ENCODE measurements around the gene EVA1A. TPM values are rescaled to one million over a fixed set of nuclear protein-coding genes. Genes with fewer than 3 reads are reported as not detected.

The EVA1A gene
- total and polyA plus RNA-seq, 12 donors = 0.53 to 4.3 (median 1.0) TPM; not detected in 3

DNA sequence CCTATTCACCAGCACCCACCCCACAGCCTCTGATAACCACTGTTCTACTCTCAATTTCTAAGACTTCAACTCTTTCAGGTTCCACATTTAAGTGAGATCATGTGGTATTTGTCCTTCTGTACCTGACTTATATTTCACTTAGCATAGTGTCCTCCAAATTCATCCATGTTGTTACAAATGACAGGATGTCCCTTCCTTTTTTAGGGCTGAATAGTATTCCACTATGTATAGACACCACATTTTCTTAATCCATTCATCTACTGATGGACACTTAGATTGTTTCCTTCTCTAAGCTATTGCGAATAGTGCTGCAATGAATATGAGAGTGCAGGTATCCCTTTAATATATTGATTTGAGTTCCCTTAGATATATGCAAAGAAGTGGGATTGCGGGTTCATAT, 100.1 kb downstream of the EVA1A start:
- intact Hi-C loops (cut with DNase I) = loop anchor here in 1 of 2 donors (10.0 kb wide), 1 partner anchor 144 kb away; no protein-coding TSS in a partner anchor

DNA sequence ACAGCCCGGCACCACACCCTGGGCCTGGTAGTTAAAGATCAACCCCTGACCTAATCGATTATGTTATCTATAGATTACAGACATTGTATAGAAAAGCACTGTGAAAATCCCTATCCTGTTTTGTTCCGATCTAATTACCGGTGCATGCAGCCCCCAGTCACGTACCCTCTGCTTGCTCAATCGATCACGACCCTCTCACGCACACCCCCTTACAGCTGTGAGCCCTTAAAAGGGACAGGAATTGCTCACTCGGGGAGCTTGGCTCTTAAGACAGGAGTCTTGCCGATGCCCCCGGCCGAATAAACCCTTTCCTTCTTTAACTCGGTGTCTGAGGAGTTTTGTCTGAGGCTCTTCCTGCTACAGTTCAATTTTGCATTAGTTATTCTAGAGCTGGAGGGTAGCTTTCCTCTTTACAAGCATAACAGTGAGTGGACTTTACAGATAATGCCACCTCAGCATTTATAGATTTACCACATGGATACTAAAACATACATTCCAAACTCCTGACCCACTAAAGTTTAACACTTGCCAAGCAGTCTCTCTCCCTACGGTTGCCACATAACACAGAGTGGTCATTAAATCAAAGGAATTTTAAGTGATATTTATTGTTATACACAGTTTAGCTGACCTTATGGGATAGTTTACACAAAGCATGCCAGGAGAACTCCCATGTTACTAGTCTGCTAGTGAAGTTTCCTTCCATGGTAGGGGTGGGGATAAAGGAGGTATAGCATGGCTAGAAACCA, 101.0 kb downstream of the EVA1A start:
- Histone ChIP-seq H3K27ac (no peak overlapping the region), H3K9me3 (replicated peaks in 1 of 3) (no peaks in the 10 kb centered on the region), H3K36me3 (replicated peaks in 1 of 2) (no peaks in the 10 kb centered on the region), H3K27me3 (no peaks in the 10 kb centered on the region), H3K4me3 (no peak overlapping the region), H3K4me1 (replicated peaks in 1 of 2) (no peaks in the 10 kb centered on the region)
- intact Hi-C loops (cut with DNase I) = loop anchor here in 1 of 2 donors (10.0 kb wide), 1 partner anchor 145 kb away; no protein-coding TSS in a partner anchor
- no peak for DNase-seq
- 78 to 87% (median 82%) methylated on average over 14 of the region's 14 CpGs for WGBS, 4 donors
- TF ChIP-seq, protein P1, sequence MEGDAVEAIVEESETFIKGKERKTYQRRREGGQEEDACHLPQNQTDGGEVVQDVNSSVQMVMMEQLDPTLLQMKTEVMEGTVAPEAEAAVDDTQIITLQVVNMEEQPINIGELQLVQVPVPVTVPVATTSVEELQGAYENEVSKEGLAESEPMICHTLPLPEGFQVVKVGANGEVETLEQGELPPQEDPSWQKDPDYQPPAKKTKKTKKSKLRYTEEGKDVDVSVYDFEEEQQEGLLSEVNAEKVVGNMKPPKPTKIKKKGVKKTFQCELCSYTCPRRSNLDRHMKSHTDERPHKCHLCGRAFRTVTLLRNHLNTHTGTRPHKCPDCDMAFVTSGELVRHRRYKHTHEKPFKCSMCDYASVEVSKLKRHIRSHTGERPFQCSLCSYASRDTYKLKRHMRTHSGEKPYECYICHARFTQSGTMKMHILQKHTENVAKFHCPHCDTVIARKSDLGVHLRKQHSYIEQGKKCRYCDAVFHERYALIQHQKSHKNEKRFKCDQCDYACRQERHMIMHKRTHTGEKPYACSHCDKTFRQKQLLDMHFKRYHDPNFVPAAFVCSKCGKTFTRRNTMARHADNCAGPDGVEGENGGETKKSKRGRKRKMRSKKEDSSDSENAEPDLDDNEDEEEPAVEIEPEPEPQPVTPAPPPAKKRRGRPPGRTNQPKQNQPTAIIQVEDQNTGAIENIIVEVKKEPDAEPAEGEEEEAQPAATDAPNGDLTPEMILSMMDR (IDR thresholded peaks at IDR 0.05) = no peak
- no peak for TF ChIP-seq POLR2A (IDR thresholded peaks at IDR 0.05)

More for the DNA sequence above, 100.1 kb downstream of the EVA1A start:
- WGBS, 4 donors = 83 to 96% (median 92%) methylated on average over 2 of the region's 2 CpGs
- Histone ChIP-seq H3K36me3 (replicated peaks in 1 of 2) (no peaks in the 10 kb centered on the region), H3K9me3 (replicated peaks in 1 of 3) (no peaks in the 10 kb centered on the region), H3K27me3 (no peaks in the 10 kb centered on the region), H3K4me3 (no peak overlapping the region), H3K4me1 (replicated peaks in 1 of 2) (no peaks in the 10 kb centered on the region), H3K27ac (no peak overlapping the region)
- TF ChIP-seq, protein P1 (IDR thresholded peaks at IDR 0.05) = no peak
- no peak for TF ChIP-seq POLR2A (IDR thresholded peaks at IDR 0.05)
- no peak for DNase-seq

DNA sequence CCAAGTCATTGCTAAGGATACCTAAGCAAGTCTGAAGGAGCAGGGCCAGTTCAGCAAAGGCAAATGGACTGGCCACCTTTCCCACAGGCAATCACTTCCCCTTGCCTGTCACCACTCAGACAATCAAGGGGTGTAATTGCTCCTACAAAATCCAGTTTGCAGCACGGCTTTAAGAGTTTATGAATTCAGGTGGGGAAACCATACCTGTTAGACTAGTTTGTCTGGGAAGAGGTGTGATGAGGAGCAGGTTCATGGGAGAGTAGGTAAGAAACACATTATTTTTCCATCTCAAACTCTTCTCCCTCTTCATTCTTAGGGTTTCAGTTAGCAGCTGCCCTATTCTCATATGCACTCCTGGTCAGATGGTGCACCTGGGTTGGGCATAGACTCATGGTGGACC, 102.5 kb downstream of the EVA1A start:
- H3K36me3 ChIP-seq (replicated peaks in 1 of 2) = no peaks in the 10 kb centered on the region
- no peak for TF ChIP-seq POLR2A (IDR thresholded peaks at IDR 0.05)
- TF ChIP-seq, protein P1 (IDR thresholded peaks at IDR 0.05) = no peak
- DNase-seq = no peak
- 60 to 81% (median 71%) methylated on average over 1 of the region's 1 CpG for WGBS, 4 donors
- no peaks in the 10 kb centered on the region for H3K27me3 ChIP-seq
- no peak overlapping the region for H3K27ac ChIP-seq
- no peak overlapping the region for H3K4me3 ChIP-seq
- intact Hi-C loops (cut with DNase I) = no loop called here
- no peaks in the 10 kb centered on the region for H3K4me1 ChIP-seq (replicated peaks in 1 of 2)
- no peaks in the 10 kb centered on the region for H3K9me3 ChIP-seq (replicated peaks in 1 of 3)

DNA sequence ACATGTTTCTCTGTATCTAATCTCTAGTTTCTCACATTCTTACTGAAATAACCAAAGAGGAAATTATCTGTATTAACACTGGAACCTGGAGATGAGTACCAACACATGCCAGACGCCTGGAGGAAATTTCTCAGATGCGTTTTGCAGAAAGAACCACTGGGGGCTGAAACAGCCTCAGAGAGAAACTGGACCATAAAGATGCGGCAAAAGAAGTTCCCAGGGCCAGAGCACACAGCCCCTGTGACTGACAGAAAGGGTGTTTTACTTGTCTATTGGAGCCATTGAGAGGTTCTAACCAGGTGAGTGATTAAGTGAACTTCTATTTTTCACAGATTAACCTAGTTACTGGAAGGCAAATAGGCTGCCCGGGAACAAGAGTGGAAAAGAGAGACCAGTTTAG, 103.9 kb downstream of the EVA1A start:
- H3K27ac ChIP-seq = no peak overlapping the region
- no peaks in the 10 kb centered on the region for H3K9me3 ChIP-seq (replicated peaks in 1 of 3)
- no peak for DNase-seq
- intact Hi-C loops (cut with DNase I) = no loop called here
- H3K4me3 ChIP-seq = no peak overlapping the region
- 72 to 80% (median 77%) methylated on average over 4 of the region's 4 CpGs for WGBS, 4 donors
- TF ChIP-seq, protein P1 (IDR thresholded peaks at IDR 0.05) = no peak
- no peak for TF ChIP-seq POLR2A (IDR thresholded peaks at IDR 0.05)
- H3K36me3 ChIP-seq (replicated peaks in 1 of 2) = no peaks in the 10 kb centered on the region
- no peaks in the 10 kb centered on the region for H3K27me3 ChIP-seq
- no peaks in the 10 kb centered on the region for H3K4me1 ChIP-seq (replicated peaks in 1 of 2)
